ENCODE data around the gene C6orf163.

Gene C6orf163

GRCh38 chr6:87407901-87408720 is 63.5 kb downstream of the C6orf163 start, which contains the start of gene CFAP206:
TSS of gene CFAP206 (plus strand) at chr6:87407972. CDS start at chr6:87409840, 1,868 bp downstream.
- WGBS (ENCODE audit: insufficient coverage, insufficient read length) = no CpG with 5 or more reads among the region's 82 CpGs
- H3K27ac ChIP-seq (ENCODE audit: low read length) = no peak within 1 kb of the TSS
- H3K4me1 ChIP-seq (ENCODE audit: control insufficient read depth, insufficient read depth, low read length) = no peaks in the 10 kb centered on the region
- H3K4me3 ChIP-seq (ENCODE audit: low read length) = peak within 1 kb of the TSS; percentile 98
- no peaks in the 10 kb centered on the region for H3K27me3 ChIP-seq (ENCODE audit: control insufficient read depth, insufficient read depth, low read length)
- H3K36me3 ChIP-seq (ENCODE audit: control insufficient read depth, insufficient read depth, low read length) = no peaks in the 10 kb centered on the region
- DNase-seq (ENCODE audit: low read depth, low spot score) = no peak
- no peaks in the 10 kb centered on the region for H3K9me3 ChIP-seq (ENCODE audit: control insufficient read depth, insufficient read depth, low read length)

- peak overlapping the region; percentile 44; the same call in 1 of the 2 replicates for H3K4me3 ChIP-seq (ENCODE audit: low read length)
- no peak for DNase-seq (ENCODE audit: low read depth, low spot score)
- H3K36me3 ChIP-seq (ENCODE audit: control insufficient read depth, insufficient read depth, low read length) = no peaks in the 10 kb centered on the region
- no peaks in the 10 kb centered on the region for H3K9me3 ChIP-seq (ENCODE audit: control insufficient read depth, insufficient read depth, low read length)
- no peak overlapping the region for H3K27ac ChIP-seq (ENCODE audit: low read length)
- no peaks in the 10 kb centered on the region for H3K27me3 ChIP-seq (ENCODE audit: control insufficient read depth, insufficient read depth, low read length)
- no CpG with 5 or more reads among the region's 5 CpGs for WGBS (ENCODE audit: insufficient coverage, insufficient read length)
- H3K4me1 ChIP-seq (ENCODE audit: control insufficient read depth, insufficient read depth, low read length) = no peaks in the 10 kb centered on the region
Observed at GRCh38 chr6:87408721-87409155, 64.1 kb downstream of the C6orf163 start.
